ENCODE data around the gene INAFM2.

The INAFM2 gene

DNA sequence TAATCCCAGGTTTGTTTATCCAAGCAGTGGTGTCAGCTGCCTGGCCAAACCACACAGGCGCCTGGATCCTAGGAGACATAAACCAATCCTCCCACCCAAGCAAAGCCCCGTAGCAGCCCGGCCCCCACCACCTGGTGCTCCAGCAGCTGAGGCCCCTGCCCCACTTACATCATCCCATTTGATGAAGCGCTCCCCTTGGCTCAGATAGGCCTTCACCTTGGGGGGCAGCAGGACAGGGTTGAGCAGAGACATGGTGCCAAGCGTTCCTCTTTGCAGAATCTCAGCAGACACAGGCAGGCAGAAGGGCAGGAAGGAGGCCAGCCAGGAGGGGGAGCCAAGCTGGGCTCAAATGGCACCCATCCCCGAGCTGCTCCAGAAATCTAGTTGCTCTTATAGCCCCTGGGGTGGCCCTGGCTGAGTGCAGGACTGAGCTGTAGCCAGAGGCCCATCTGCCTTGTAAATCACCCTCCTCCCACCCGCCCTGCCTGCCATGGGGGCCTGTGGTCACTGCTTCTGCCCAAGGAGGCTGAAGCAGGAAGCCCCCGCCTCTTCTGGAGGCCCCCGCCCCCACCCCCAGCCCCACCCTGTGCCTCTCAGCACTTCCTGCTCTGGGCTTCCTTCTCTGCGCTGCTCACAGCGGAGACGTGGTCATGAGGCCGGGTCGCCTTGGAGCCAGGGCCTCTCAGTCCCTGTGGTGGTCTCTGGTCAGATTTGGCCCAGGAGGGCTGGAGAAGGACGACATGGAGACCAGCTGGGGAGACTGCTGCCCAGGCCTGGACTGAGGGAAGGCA, 15.9 kb upstream of the INAFM2 start, which contains the start of gene PLCB2:
PLCB2 (minus strand) TSS at position 515 of the 791 bp plus-strand sequence; CDS start at position 252, 263 bp downstream.
- DNase-seq: no peak

DNA sequence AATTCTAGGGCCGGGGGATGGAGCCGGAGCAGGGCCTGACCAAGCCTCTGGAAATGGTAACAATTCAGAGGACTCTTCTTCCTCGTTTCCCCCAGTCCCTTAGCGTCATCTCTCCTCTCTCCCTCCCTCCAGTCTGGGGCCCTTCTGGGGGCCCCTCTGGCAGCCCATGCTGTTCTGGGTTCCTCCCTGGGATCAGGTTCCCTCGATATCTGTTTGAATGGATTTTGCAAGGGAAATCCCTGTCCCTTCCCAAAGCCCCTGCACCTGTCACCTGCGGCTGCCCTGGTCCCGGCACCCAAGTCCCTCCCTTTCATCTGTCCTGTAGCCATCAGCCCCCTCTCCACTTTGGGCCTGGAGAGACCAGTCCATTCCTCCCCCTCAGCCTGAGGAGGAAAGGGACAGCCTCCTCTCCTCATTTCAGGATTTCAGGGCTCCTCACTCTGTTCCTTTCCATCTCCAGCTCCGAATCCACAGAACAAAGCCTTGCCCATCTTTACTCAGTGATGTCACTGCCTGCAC, 14.1 kb upstream of the INAFM2 start:
- no peak for DNase-seq

DNA sequence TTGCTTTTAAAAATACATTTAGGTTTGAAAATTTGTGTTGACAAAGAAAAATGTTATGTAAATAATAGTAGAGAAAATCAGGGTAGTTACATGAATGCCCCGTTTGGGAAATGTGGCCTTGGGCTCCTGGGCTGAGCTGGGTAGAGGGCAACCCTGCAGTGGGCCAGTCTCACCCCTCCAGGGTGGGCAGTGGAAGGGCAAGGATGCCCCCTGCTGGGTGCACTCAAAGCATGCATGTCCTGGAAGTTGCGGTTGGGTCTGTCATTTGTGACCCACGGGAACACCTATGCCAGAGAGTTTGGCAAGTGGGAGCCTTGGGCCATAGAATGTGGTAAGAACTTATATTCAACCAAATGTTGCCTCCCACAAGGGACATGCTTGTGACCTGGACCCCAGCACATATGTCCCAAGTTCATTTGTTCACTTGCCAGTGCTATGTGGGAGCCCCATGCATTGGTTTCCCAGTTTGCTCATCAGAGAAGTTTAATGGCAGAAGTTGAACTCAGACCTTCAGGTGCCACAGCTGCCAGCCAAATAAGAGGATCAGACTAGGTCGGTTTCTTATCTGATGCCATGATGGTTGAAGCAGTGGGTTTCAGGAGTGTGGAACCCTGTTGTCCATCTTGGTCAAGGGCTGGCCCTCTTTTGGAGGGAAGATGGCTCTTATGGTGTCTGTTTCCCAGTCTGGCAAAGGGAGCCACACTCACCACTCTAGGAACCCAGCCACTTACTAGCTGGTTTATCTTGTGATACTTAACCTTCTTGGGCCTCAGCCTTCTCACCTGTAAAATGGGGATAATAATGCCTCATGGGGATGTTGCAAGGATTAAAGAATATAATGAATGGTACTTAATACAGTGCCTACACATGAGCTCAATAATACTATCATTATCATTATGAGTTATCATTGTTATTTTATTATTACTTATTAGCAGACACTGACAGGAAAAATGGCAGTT, 13.2 kb upstream of the INAFM2 start:
- DNase-seq: peak; percentile 1

DNA sequence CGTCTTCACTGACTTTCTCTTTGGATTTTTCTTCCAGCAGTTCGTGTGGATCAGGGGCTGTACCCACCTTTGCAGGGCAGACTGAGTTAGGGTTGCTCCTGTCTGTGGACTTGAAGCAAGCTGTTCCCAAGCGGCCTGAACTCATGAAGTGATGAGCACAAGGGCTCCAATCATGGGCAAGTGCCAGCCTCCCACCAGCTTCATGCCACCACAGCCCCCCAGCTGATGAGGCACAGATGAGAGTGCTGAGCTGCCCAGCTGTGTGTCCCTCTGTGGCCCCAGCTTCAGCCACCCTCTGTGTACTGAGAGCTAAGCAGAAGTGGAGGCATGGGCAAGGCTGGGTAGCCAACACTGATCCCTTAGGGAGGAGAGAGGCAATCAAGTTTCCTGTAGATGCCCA, 12.5 kb upstream of the INAFM2 start:
- no peak for DNase-seq

DNA sequence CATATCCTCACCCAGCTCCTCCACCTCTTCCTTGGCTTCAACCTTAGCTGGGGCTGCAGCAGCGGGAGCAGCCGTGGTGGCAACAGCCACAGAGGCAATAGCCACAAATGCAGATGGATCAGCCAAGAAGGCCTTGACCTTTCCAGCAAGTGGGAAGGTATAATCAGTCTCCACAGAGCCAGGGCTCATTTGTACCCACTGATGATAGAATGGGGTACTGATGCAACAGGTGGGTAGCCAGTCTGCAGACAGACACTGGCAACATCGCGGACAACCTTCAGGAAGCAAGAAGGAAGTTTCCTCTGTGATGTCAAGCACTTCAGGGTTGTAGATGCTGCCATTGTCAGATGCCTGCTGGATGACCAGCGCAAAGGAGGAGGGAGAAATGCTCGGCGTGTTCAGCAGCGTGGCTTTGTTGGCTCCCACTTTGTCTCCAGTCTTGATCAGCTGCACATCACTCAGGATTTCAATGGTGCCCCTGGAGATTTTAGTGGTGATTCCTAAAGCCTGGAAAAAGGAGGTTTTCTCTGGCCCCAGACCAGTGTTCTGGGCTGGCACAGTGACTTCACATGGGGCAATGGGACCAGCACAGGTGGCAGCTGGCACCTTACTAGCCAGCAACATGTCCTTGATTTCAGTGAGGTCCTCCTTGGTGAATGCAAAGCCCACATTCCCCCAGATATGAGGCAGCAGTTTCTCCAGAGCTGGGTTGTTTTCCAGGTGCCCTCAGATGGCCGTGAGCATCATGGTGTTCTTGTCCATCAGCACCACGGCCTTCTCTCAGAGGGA, 10.9 kb upstream of the INAFM2 start:
- DNase-seq: no peak

DNA sequence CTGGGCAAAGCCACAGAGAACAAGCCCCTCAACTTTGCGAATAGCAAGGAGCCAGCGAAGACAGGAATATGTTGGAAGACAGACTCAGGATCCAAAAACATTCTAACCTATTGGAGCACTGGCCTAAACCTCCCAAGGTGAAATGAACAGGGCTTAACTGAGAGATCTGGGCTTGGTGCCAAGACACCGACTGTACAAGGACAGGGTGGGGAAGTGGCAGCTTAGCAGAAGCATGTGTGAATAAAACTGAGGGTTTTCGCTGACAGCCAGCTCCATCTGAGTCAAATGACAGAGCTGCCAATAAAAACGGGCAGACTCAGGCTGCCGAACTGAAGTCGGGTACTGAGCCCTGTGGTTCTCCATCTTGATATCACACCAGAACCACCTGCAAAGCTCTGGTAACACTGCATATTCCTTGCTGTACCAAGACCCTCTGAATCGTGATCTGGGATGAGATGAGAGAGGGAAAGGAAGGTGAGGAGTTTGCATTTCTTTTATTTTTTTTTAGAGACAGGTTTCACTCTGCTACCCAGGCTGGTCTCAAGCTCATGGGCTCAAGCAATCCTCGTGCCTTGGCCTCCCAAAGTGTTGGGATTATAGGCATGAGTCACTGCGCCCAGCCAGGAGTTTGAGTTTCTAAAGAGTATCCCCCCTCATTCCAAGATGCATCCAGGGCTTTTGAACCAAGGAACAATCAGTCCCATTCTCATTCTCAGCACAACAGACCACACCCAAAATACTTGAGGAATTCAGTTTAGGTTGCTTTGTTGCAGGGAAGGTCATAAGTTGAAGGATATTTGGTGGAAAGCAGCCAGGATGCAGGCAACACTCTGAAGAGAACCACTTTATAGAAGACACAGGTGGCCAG, 9.7 kb upstream of the INAFM2 start:
- peak; percentile 65 for DNase-seq

DNA sequence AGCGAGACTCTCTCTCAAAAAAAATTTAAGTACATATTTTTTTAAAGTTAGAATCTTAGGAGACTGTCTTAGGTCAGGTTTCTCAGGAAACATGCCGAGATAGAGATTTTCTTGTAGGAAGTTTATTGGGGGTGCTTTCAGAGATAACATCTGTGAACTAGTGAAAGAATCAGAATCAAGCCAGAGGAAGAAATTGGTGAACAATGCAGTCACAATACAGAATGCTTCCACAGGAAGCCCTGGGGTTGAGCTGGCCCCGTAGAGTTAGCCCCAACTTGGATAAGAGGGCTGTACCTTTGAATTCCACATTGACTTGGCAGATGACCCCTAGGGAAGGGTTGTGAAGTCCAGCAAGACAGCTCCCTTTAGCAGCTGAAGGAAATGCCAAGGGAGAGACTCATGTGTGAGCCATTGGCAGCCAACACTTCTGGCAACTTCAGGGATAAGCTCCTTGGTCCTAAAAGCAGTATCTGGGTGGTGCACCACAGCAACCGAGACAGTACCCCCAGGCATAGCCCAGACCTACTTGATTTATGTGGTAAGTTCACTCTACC, 8.7 kb upstream of the INAFM2 start:
- DNase-seq: no peak

DNA sequence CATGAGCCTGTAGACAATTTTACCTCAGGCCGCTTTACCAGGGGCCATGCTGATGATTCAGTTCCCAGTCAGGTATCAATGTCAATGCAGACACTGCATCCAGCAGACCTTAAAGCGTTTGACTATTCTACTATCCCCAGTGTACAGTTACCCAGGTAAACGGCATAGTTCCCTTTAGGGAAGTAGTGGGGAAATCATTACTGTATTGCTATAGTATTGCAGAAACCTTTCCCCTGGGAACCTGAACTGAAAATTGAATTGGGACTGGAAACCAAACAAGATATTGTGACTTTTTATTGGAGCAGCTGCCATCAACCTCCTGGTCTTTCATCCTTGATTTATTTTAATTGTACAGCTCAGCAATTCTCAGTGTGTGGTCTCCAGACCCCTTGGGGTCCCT, 6.6 kb upstream of the INAFM2 start:
- DNase-seq: no peak

DNA sequence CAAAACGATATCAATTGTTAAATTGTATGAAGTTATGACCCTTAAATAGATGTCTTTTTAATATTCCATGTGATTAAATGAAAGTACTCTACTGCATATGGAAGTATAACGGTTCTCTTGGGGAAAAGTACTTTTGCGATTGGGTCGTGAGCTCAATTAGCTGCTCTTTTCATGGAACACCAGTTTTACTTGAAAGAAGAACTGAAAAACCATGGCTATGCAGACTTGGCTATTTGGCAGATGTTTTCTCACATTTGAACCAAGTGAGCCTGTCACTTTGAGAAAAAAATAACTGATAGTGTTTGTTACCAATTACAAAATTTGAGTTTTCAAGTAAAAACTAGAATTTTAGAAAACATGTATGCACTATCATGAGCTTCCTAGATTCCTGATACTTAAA, 5.9 kb upstream of the INAFM2 start:
- DNase-seq: no peak

DNA sequence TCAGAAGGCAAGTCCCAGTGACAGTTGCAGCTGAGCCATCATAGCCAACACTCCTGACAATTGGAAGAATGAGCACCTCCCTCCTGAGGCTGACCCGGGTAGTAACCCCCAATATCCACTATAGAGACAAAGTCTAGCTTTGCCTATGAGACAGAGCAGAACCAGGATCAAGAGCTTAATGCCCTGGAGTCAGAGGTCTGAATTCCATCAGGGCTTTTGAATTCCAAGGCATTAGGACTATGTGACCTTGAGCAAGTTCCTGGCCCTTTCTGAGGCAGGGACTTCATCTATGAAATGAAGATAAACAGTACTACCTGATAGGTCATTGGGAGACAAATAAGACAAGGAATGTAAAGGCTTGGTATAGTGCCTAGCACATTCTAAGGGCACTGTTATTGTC, 3.1 kb upstream of the INAFM2 start:
- no peak for DNase-seq

DNA sequence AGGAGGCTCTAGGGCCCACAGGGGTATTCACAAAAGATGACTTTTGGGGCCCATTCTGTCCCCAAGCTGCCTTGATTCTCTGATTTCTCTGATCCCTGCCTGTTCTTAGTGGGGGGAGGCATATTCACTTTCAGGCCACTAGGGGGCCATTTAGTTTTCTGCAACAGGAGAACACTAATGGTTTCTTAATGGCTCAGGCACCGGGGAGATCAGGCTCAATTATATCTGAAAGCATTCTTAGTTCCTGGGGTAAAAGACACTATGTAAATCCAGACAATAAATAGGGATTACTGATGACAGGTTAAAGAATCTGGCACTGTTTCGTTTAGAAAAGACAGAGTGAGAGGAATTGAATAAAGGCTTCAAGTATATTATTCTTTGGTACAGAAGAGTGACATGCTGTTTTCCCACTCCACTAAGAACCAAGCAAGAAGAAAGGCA, 2.5 kb upstream of the INAFM2 start:
- DNase-seq: peak; percentile 57

DNA sequence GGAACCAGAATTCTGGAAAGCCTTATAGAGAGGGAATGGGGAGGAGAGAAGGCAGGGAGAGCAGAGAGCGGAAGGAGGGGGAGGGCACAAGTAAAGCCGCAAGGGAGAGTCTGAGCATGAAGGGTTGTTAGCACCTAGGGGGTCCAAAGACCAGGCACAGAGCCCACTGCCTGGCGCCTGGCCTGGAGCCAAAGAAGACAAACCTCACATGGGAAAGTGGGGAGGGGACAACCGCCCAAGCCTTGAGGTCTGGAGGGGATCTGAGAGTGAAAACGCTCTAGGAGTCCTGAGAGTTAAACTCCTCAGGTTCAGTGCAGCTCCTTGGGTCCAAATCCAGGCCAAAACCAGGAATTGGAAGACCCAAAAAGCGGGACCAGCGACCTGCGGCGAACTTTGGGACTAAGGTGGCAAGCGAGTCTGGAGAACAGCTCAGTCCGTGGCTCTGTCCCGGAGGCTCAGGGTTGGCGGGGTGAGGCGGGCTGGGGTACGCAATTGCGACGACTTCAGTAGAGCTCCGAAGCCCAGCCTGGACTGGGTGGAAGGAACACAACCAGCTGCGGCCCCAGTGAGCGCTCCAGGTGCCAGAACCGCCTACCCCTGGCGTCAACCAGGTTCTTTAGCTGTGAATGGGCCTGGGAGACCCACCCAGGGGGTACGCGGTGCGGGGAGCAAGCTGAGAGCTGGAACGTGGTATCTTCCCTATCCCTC, 807 bp upstream of the INAFM2 start:
- DNase-seq: peak; percentile 23

DNA sequence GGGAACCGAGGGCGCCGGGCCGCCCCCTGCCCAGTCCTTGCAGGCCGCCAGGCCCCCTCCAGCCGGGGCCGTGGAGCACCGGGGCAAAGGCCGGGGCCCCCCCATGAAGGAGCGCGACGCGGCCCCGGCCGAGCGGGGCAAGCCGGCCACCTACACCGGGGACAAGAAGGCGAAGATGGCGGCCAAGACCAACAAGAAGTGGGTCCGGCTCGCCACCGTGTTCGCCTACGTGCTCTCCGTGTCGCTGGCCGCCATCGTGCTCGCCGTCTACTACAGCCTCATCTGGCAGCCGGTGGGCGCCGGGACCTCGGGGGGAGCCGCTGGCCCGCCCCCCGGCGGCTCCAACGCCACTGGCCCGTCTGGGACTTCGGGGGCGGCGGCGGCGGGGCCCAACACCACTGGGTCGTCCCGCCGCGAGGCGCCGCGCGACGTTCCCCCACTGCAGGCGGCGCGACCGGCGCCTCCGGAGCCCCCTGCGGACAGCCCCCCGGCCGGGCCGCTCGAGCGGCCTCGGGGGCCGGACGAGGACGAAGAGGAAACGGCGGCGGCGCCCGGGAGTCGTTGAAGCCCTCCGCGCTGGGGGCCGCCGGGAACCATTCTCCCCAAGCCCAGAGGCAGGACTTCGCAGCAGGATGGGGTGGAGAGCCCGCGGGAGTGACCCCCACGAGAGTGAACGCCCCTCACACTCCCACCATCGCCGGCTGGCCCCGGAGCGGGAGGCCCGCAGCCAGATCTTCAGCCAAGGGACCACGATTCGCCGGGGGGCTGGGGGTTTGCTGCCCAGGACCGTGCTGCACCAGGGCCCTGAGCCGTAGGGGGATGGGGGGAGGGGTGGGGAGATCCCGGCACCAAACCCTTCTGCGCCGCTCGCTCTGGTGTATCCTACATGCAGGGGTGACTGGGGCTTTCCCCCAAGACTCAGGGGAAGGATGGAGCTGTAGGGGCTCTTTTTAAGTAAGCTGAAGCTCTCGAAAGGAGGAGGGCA, 753 bp downstream of the INAFM2 start:
- peak; percentile 4 for DNase-seq

DNA sequence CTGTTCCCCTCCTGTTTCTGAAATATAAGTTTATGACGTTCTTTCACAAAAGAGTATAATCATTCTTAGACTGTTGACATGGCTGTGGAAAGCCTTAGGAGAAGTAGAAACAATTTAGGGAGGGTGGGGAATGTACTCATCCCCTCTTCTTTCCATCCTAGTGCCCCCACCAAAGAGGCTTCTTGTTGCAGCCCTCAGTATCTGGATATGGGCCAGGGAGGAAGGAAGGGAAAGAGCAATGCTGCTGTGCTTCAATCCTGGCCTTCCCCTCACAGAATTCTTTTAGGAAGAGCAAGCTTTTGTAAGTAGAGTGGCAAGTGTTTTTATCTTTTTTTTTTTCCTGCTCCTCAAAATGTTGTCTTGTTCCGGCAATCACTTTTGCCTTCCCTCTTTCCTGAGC, 1.7 kb downstream of the INAFM2 start:
- DNase-seq: no peak

DNA sequence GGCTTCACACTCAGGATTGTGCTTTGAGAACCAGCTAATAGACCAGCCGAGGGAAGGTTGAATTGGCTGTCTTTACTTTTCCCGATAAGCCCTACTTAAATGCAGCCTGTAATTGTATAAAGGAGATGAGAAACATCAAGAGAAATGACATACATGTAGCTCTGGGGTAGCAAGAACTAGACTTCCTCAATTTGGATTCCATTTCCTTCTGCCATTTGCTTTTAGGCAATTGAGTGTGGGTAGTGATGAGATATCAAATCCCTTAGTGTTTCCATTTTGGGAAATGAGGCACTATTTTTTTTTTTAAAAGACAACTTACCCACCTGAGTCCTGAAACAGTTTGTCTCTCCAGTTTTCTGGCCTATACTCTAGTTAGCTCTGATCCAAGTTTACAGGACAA, 2.2 kb downstream of the INAFM2 start:
- DNase-seq: no peak

DNA sequence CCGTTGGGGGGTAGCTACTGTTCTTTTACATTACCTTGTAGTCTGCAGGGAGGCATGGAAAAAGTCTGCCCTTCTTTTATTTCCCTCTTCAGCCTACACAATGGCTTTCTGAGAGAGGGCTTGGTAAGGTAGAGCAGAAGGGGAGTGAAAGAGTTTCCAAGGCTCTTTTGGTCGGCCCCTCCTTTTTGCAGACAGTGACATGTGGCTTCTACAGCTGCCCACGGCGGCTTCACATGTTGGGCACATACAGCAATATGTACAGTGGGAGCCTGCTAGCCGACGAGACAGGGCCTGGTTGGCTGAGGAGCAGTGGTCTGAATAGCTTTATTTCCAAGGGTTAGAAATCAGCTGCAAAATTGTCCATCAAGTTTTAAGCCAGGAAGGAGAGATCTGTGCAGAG, 4.0 kb downstream of the INAFM2 start:
- no peak for DNase-seq

DNA sequence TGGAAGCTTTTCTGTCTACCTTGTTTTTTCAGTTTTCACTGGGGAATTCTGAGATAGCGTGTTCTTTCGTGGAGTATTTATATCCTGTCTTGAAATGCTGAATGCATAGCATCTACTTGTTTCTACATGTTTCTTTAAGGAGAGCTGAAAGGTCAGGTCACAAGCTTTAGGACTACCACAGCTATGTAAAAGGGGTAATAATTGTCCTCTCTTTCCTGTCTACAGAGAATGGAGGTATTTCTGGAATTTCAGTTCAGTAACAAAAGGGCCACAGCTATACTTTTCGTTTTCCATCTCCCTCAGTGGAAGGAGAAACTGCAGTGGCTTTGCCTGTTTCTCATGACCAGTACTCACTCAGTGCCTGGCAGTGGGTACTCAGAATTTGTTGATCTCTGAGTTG, 4.7 kb downstream of the INAFM2 start:
- no peak for DNase-seq

DNA sequence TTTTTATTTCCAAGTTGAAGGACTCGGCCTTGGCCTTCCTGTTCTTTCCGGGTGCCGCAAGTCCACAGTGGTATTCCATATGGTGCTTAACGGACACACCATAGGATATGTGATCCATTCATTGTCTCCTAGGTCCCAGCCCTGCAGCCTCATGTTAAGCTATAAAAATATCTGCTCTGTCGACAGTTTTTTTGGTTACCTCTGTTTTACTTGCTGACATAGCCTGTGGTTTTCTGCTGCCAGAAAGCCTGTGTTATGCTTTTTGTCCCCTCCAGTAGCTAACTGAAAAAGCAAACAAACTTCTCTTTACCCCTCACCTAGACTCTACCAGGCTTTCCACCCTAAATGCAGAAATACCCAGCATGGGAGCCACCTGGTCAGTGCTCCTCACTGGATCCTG, 5.3 kb downstream of the INAFM2 start:
- no peak for DNase-seq

DNA sequence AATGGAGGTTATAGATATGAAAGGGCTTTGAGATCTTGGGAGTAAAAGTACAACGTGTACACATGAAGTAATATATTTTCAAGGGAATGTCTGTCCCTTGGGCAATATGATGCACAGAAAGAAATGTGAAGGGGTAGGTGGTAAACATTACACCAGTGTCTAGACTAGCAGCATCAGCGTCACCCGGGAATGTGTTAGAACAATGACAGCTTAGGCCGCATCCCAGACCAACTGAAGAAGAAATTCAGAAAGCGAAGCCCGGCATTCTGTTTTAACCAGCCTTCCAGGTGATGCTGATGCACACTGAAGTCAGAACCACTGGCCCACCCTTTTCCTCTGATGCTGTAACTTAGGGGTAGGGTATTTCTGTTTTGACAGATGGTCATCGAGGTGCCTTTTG, 6.3 kb downstream of the INAFM2 start:
- DNase-seq: no peak
